Lower leg skin (tissue), 3 donors: ENCODE measurements around the gene FILIP1L.

Experiments used
- POLR2A ChIP-seq, 2 donors: fragments of 450-650 bp; IDR thresholded peaks; one replicate each; pipeline ENCODE4 v1.6.1; 2016 to 2017; ENCODE audit warnings: antibody characterized with exemption in 2 of 2, mild to moderate bottlenecking in 1 of 2, moderate library complexity in 1 of 2
- TF ChIP-seq, protein P1 (sequence below), 3 donors: fragments of 450-650 bp; IDR thresholded peaks; one replicate each; pipeline ENCODE4 v1.5.1; 2016; ENCODE audit warnings: antibody characterized with exemption in 3 of 3, mild to moderate bottlenecking in 3 of 3, moderate library complexity in 2 of 3

DNA sequence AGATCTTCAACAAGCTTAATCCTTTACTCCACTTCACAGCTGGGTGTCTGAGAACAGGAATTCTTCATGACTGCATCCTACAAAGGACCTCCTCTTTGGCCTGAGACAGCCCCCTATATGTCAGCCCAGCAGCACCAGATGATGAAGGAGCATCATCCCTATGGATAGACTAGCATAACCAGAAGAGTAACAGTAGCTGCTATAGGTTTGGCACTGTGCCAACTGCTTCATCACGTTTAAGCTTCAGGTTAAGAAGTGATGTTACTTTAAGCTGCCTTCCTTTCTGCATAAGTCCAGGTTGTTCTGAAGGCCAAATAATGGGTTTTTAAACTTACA lies 246.0 kb downstream of the FILIP1L start:
- TF ChIP-seq, protein P1, sequence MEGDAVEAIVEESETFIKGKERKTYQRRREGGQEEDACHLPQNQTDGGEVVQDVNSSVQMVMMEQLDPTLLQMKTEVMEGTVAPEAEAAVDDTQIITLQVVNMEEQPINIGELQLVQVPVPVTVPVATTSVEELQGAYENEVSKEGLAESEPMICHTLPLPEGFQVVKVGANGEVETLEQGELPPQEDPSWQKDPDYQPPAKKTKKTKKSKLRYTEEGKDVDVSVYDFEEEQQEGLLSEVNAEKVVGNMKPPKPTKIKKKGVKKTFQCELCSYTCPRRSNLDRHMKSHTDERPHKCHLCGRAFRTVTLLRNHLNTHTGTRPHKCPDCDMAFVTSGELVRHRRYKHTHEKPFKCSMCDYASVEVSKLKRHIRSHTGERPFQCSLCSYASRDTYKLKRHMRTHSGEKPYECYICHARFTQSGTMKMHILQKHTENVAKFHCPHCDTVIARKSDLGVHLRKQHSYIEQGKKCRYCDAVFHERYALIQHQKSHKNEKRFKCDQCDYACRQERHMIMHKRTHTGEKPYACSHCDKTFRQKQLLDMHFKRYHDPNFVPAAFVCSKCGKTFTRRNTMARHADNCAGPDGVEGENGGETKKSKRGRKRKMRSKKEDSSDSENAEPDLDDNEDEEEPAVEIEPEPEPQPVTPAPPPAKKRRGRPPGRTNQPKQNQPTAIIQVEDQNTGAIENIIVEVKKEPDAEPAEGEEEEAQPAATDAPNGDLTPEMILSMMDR (IDR thresholded peaks at IDR 0.05): no peak
- TF ChIP-seq POLR2A (IDR thresholded peaks at IDR 0.05): no peak
